Left lung (tissue), 10 donors: ENCODE data around the gene FITM2. TPM values are rescaled to one million over a fixed set of nuclear protein-coding genes. Genes with fewer than 3 reads are reported as not detected.
A peak's percentile ranks its signal among the peaks of the same experiment; 100 is the strongest.
"Not testable (repeated sequence)": the region's sequence is repeated elsewhere in the genome, so short reads cannot be mapped to it uniquely, and the experiment has no call there.

ENCODE experiments used
- ATAC-seq: fragments of 200-7000 bp; cut with Tn5 transposase; one replicate; pipeline ENCODE4 v1.9.1; 2020; ENCODE audit warnings: moderate library complexity
- DNase-seq, 4 donors: peaks; one replicate each; pipeline ENCODE4 v3.0.0-alpha.2; 2013 to 2020
- H3K27ac ChIP-seq, 2 donors: fragments of 200-600 bp; sonication (generic) in 1 of 2; one replicate each; pipeline versions ENCODE4 v1.5.0 to v1.8.0; 2020 to 2021
- H3K27me3 ChIP-seq, 2 donors: fragments of 200-600 bp; sonication (generic) in 1 of 2; one replicate each; pipeline versions ENCODE4 v1.5.0 to v1.8.0; 2020 to 2021
- H3K36me3 ChIP-seq, 2 donors: fragments of 200-600 bp; sonication (generic) in 1 of 2; one replicate each; pipeline versions ENCODE4 v1.5.0 to v1.8.0; 2020 to 2021
- H3K4me1 ChIP-seq, 2 donors: fragments of 200-600 bp; one replicate each; pipeline ENCODE4 v1.8.0; 2021
- H3K4me3 ChIP-seq, 2 donors: fragments of 200-600 bp; sonication (generic) in 1 of 2; one replicate each; pipeline versions ENCODE4 v1.5.0 to v1.8.0; 2020 to 2021; ENCODE audit warnings: mild to moderate bottlenecking in 1 of 2
- H3K9me3 ChIP-seq, 2 donors: fragments of 200-600 bp; sonication (generic) in 1 of 2; one replicate each; pipeline versions ENCODE4 v1.5.0 to v1.8.0; 2020 to 2021
- intact Hi-C, 2 donors: fragments of 100-400 bp; cut with DNase I; formaldehyde crosslinking; loops; one replicate each; pipeline versions ENCODE4 v1.11.2 to v1.14.2; 2022
- polyA plus RNA-seq, 6 donors: library from polyadenylated mRNA; unstranded; fragments of 120-200 nt; gene quantifications; one replicate each; pipeline ENCODE4 v1.2.1, GENCODE V29; 2013; ENCODE audit not compliant: insufficient read length in 6 of 6
- total RNA-seq, 2 donors: library from RNA; stranded (reverse); fragmentation: NEBNext Ultra II Directional; extraction: Animal tissue kit (Norgen Biotek cat#: 25700); gene quantifications; one replicate each; pipeline ENCODE4 v1.2.1, GENCODE V29; 2021
- TF ChIP-seq, protein P1 (sequence below), 2 donors: fragments of 200-600 bp; sonication (generic) in 1 of 2; IDR thresholded peaks; one replicate each; pipeline versions ENCODE4 v1.5.0 to v1.8.0; 2021; ENCODE audit warnings: antibody characterized with exemption in 2 of 2
- donor health status: DM: no; HTN: yes; CAD: no.
- donor health status: DM: no; HTN: no; CAD: no.

Gene FITM2
- total and polyA plus RNA-seq, 8 donors = 6.8 to 15.3 (median 8.5) TPM

DNA sequence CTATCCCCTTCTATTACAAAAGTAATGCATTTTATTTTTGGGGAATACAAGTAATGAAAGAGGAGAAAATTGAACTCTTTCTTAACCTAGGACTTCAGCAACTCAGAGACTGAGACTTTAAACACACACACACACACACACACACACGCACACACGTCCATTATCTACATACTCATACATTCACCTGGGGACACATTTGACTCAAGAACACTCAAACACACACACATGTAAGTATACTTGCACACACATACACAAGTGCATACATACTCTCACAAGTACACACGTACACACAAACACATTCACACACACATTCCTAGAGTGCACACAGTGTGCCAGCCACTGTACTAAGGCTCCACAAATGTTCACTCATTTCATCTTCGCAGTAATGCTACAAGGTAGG, 23.7 kb upstream of the FITM2 start:
- no peaks in the 10 kb centered on the region for H3K36me3 ChIP-seq
- no peaks in the 10 kb centered on the region for H3K9me3 ChIP-seq
- peaks cover 0 to 47% of the 10 kb centered on the region in 2 donors for H3K27me3 ChIP-seq
- DNase-seq = no peak
- TF ChIP-seq, protein P1, sequence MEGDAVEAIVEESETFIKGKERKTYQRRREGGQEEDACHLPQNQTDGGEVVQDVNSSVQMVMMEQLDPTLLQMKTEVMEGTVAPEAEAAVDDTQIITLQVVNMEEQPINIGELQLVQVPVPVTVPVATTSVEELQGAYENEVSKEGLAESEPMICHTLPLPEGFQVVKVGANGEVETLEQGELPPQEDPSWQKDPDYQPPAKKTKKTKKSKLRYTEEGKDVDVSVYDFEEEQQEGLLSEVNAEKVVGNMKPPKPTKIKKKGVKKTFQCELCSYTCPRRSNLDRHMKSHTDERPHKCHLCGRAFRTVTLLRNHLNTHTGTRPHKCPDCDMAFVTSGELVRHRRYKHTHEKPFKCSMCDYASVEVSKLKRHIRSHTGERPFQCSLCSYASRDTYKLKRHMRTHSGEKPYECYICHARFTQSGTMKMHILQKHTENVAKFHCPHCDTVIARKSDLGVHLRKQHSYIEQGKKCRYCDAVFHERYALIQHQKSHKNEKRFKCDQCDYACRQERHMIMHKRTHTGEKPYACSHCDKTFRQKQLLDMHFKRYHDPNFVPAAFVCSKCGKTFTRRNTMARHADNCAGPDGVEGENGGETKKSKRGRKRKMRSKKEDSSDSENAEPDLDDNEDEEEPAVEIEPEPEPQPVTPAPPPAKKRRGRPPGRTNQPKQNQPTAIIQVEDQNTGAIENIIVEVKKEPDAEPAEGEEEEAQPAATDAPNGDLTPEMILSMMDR (IDR thresholded peaks at IDR 0.05) = no peak
- no peaks in the 10 kb centered on the region for H3K4me1 ChIP-seq
- H3K4me3 ChIP-seq = no peak overlapping the region
- no peak for ATAC-seq
- no peak overlapping the region for H3K27ac ChIP-seq
- intact Hi-C loops = no loop called here

DNA sequence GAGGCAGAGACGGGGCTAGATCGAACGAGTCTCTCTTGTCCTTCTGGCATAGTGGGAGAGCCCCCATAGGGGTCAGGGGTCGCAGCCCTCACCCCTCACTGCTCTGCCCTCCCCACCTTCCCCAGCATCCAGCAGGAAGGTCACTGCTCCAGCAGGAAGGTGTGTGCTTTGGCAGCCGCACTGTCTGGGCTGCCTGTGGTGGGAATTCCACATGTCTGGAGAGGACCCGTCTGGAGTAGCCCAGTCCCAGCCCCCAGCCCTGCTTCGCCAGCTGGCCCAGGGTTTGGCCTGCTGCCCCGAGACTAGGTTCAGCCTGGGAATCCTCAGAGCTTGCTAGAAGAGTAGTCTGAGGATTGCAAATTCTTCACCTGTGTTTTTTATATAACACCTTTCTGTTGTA, 23.3 kb upstream of the FITM2 start:
- H3K4me3 ChIP-seq = no peak overlapping the region
- H3K27me3 ChIP-seq = peaks cover 0 to 51% of the 10 kb centered on the region in 2 donors
- ATAC-seq = peak; percentile 32
- H3K4me1 ChIP-seq = no peaks in the 10 kb centered on the region
- TF ChIP-seq, protein P1 (IDR thresholded peaks at IDR 0.05) = no peak
- H3K27ac ChIP-seq = no peak overlapping the region
- no peaks in the 10 kb centered on the region for H3K36me3 ChIP-seq
- intact Hi-C loops = no loop called here
- H3K9me3 ChIP-seq = no peaks in the 10 kb centered on the region
- no peak for DNase-seq

DNA sequence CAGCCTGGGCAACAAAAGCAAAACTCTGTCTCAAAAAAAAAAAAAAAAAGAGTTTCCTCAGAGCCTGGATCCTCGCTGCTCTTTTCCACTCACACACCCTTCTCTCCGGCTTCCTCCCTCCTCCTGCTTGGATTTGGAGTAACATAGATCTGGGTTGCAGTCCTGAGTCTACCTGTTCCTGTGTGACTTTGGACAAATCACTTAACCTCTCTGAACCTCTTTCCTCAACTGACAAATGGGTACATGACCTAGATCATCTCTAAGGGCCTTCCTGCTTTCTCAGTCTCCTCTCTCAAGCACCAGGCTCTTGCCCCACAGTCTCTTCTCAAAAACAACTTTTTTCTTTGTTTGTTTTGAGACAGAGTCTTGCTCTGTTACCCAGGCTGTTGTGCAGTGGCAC, 20.2 kb upstream of the FITM2 start:
- H3K4me3 ChIP-seq = no peak overlapping the region
- ATAC-seq (no peak), DNase-seq (no peak)
- intact Hi-C loops = no loop called here
- H3K9me3 ChIP-seq = no peaks in the 10 kb centered on the region
- peaks cover 0 to 56% of the 10 kb centered on the region in 2 donors for H3K27me3 ChIP-seq
- H3K4me1 ChIP-seq = peaks cover 0 to 6% of the 10 kb centered on the region in 2 donors
- TF ChIP-seq, protein P1 (IDR thresholded peaks at IDR 0.05) = no peak
- no peaks in the 10 kb centered on the region for H3K36me3 ChIP-seq
- H3K27ac ChIP-seq = no peak overlapping the region

DNA sequence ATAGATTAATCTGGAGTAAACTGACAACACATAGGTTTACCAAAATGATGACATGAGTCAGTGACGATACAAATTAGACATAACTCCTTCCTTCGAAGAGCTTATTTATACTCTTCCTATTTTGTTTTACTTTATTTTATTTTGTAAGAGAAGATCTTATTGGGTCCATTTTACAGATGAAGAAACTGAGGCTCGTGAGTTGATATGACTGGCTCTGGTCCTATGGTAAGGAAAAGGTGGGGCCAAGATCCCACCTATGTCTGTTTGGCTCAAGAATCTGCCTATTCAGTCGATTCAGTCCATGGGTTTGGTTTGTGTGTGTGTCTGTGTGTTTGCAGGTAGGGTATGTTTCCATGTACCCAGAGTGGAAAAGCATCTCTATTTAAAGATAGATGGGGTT, 17.4 kb upstream of the FITM2 start:
- DNase-seq (no peak), ATAC-seq (no peak)
- Histone ChIP-seq H3K4me1 (peaks cover 0 to 6% of the 10 kb centered on the region in 2 donors), H3K27me3 (peaks cover 0 to 56% of the 10 kb centered on the region in 2 donors), H3K27ac (no peak overlapping the region), H3K9me3 (no peaks in the 10 kb centered on the region), H3K36me3 (no peaks in the 10 kb centered on the region), H3K4me3 (no peak overlapping the region)
- TF ChIP-seq, protein P1 (IDR thresholded peaks at IDR 0.05) = no peak
- intact Hi-C loops = no loop called here

DNA sequence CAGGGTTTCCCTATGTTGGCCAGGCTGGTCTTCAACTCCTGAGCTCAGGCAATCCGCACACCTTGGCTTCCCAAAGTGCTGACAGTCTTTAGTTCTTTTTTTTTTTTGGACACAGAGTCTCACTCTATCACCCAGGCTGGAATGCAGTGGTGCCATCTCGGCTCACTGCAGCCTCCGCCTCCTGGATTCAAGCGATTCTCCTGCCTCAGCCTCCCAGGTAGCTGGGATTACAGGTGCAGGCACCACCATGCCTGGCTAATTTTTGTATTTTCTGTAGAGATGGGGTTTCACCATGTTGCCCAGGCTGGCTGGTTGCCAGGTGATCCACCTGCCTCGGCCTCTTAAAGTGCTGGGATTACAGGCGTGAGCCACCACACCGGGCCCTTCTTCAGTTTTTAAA, 16.7 kb upstream of the FITM2 start:
- DNase-seq, ATAC-seq, H3K4me1 ChIP-seq, H3K36me3 ChIP-seq, intact Hi-C loops, H3K27ac ChIP-seq, H3K9me3 ChIP-seq, H3K4me3 ChIP-seq: not testable (repeated sequence)
- peaks cover 0 to 55% of the 10 kb centered on the region in 2 donors for H3K27me3 ChIP-seq
